A549 (cell line): ENCODE results near the gene PDZD2. TPM values are rescaled to one million over a fixed set of nuclear protein-coding genes. Genes with fewer than 3 reads are reported as not detected.

Experiments used
- ATAC-seq, 2 experiments: fragments of 200-7000 bp in 1 of 2; fragments of >200 bp in 1 of 2; cut with Nextera tagmentation in 1 of 2; cut with Tn5 transposase in 1 of 2; 3 replicates each; pipeline versions ENCODE4 v1.8.0 to v1.9.1; 2018 to 2020; ENCODE audit warnings: mild to moderate bottlenecking in 1 of 2, moderate library complexity in 1 of 2
- CTCF ChIA-PET: fragments of 300-600 bp; sonication (Branson Sonifier 250); formaldehyde crosslinking; extraction: SDS; loops from one replicate; lab custom pipeline; 2021; ENCODE audit warnings: antibody characterized with exemption, inconsistent platforms; lab: Yijun Ruan, JAX
- POLR2A ChIA-PET: fragments of 350-600 bp; formaldehyde crosslinking; extraction: SDS; loops from one replicate; lab custom pipeline; 2021; ENCODE audit warnings: antibody characterized with exemption, inconsistent platforms; lab: Yijun Ruan, JAX
- DNase-seq, 2 experiments: peaks; one replicate each; pipeline versions ENCODE4 v3.0.0 to v3.0.0-alpha.2; 2011 to 2016; ENCODE audit warnings: low read depth in 1 of 2, low spot score in 1 of 2
- FAIRE-seq: peaks from 2 replicates; lab custom pipeline; 2011; peaks lifted over from hg19 to GRCh38; lab: Jason Lieb, UNC
- H3K27ac ChIP-seq, 2 experiments: fragments of >200 bp; sonication (Bioruptor Twin); formaldehyde crosslinking; 3 replicates each; pipeline ENCODE4 v1.5.1; 2016 to 2017
- H3K4me1 ChIP-seq: fragments of >200 bp; sonication (Bioruptor Twin); formaldehyde crosslinking; 3 replicates; pipeline ENCODE4 v1.6.1; 2016
- H3K4me2 ChIP-seq: fragments of >200 bp; sonication (Bioruptor Twin); formaldehyde crosslinking; 3 replicates; pipeline ENCODE4 v1.6.1; 2016
- H3K4me3 ChIP-seq: fragments of >200 bp; sonication (Bioruptor Twin); formaldehyde crosslinking; 3 replicates; pipeline ENCODE4 v1.5.1; 2016
- H3K9me3 ChIP-seq: fragments of >200 bp; sonication (Bioruptor Twin); formaldehyde crosslinking; 3 replicates; pipeline ENCODE4 v1.6.1; 2016
- ATOH8 ChIP-seq: fragments of 250-450 bp; sonication (Bioruptor Pico); IDR thresholded peaks from 2 replicates; pipeline ENCODE4 v1.5.0; 2020; ENCODE audit warnings: low read depth, mild to moderate bottlenecking, moderate library complexity
- BCL3 ChIP-seq: fragments of >200 bp; sonication (Bioruptor Twin); formaldehyde crosslinking; IDR thresholded peaks from 3 replicates; pipeline ENCODE4 v1.6.1; 2016
- CEBPB ChIP-seq, 2 experiments: fragments of >200 bp in 1 of 2; sonication (Bioruptor Twin) in 1 of 2; formaldehyde crosslinking in 1 of 2; IDR thresholded peaks; 2 replicates each; pipeline ENCODE4 v1.6.1; 2012 to 2016
- CHD4 ChIP-seq: fragments of 200-600 bp; sonication (generic); IDR thresholded peaks from 2 replicates; pipeline ENCODE4 v1.6.1; 2016; ENCODE audit warnings: antibody characterized with exemption, mild to moderate bottlenecking, borderline replicate concordance
- FOSB ChIP-seq: fragments of 250-450 bp; sonication (Bioruptor Pico); IDR thresholded peaks from 2 replicates; pipeline ENCODE4 v1.5.0; 2020; ENCODE audit warnings: mild to moderate bottlenecking, moderate library complexity
- FOSL2 ChIP-seq, 2 experiments: fragments of 450-650 bp in 1 of 2; fragments of >200 bp in 1 of 2; sonication (Bioruptor Twin) in 1 of 2; formaldehyde crosslinking; IDR thresholded peaks; 2 replicates each; pipeline versions ENCODE4 v1.5.0 to v1.6.1; 2016 to 2020; ENCODE audit warnings: mild to moderate bottlenecking in 1 of 2, moderate library complexity in 1 of 2
- HEYL ChIP-seq: fragments of 250-450 bp; sonication (Bioruptor Pico); IDR thresholded peaks from 2 replicates; pipeline ENCODE4 v1.8.0; 2021; ENCODE audit warnings: mild to moderate bottlenecking, moderate library complexity
- HOXA7 ChIP-seq: fragments of 250-450 bp; sonication (Bioruptor Pico); IDR thresholded peaks from 2 replicates; pipeline ENCODE4 v1.5.0; 2020; ENCODE audit warnings: mild to moderate bottlenecking, moderate library complexity
- HOXB5 ChIP-seq: fragments of 250-450 bp; sonication (Bioruptor Pico); IDR thresholded peaks from 2 replicates; pipeline ENCODE4 v1.5.0; 2020; ENCODE audit warnings: mild to moderate bottlenecking, moderate library complexity
- JUNB ChIP-seq: fragments of >200 bp; sonication (Bioruptor Twin); formaldehyde crosslinking; IDR thresholded peaks from 2 replicates; pipeline ENCODE4 v1.6.1; 2016
- KDM1A ChIP-seq: fragments of 200-600 bp; sonication (generic); IDR thresholded peaks from 2 replicates; pipeline ENCODE4 v1.6.1; 2016; ENCODE audit warnings: low read depth, mild to moderate bottlenecking
- MAFK ChIP-seq: fragments of 450-650 bp; IDR thresholded peaks from 2 replicates; pipeline ENCODE4 v1.6.1; 2014; ENCODE audit not compliant: partially characterized antibody
- MYC ChIP-seq: IDR thresholded peaks from 2 replicates; pipeline ENCODE4 v1.6.1; 2012; ENCODE audit warnings: mild to moderate bottlenecking, inconsistent platforms, low read length, improper control_type of control experiment, borderline replicate concordance
- NPAS2 ChIP-seq: fragments of 250-450 bp; sonication (Bioruptor Pico); IDR thresholded peaks from 2 replicates; pipeline ENCODE4 v1.8.0; 2022; ENCODE audit warnings: mild to moderate bottlenecking, moderate library complexity, borderline replicate concordance
- NR3C1 ChIP-seq: fragments of >200 bp; sonication (Bioruptor Twin); formaldehyde crosslinking; IDR thresholded peaks from 3 replicates; pipeline ENCODE4 v1.6.1; 2017
- RAD21 ChIP-seq, 2 experiments: fragments of >200 bp in 1 of 2; sonication (Bioruptor Twin) in 1 of 2; formaldehyde crosslinking in 1 of 2; IDR thresholded peaks in 1 of 2; conservative IDR thresholded peaks in 1 of 2; 2 replicates in 1 of 2; 3 replicates in 1 of 2; pipeline ENCODE4 v1.6.1; 2012 to 2018; ENCODE audit warnings: inconsistent platforms in 1 of 2
- SREBF2 ChIP-seq: fragments of 450-650 bp; IDR thresholded peaks from 2 replicates; pipeline ENCODE4 v1.6.1; 2014; ENCODE audit warnings: mild to moderate bottlenecking, moderate library complexity
- ZFP36 ChIP-seq: fragments of 450-650 bp; IDR thresholded peaks from 2 replicates; pipeline ENCODE4 v1.6.1; 2014; ENCODE audit warnings: borderline replicate concordance; ENCODE audit not compliant: partially characterized antibody
- ZNF302 ChIP-seq: fragments of 250-450 bp; sonication (Bioruptor Pico); IDR thresholded peaks from 2 replicates; pipeline ENCODE4 v1.9.0; 2021; ENCODE audit warnings: inconsistent platforms, mild to moderate bottlenecking, moderate library complexity
- WGBS: methylation state at CpG from one replicate; pipeline ENCODE4 v1.1.6; 2017; ENCODE audit errors: missing lambda C conversion rate; 5-methylcytosine and 5-hydroxymethylcytosine counted together
- polyA plus RNA-seq, 4 experiments: library from polyadenylated mRNA; depleted of rRNA in 3 of 4; stranded (reverse); fragments of >200 nt; fragmentation: RNase III in 1 of 4; extraction: RNeasy Plus Mini Kit Qiagen cat#74134 plus additional on column Dnase treatment in 1 of 4; gene quantifications; 2 replicates in 3 of 4; 3 replicates in 1 of 4; pipeline ENCODE4 v1.2.3, GENCODE V29; 2011 to 2017
- TF ChIP-seq, protein P1 (sequence below): IDR thresholded peaks from 2 replicates; pipeline ENCODE4 v1.6.1; 2012; ENCODE audit warnings: low read depth, borderline replicate concordance

PDZD2 gene
- polyA plus RNA-seq, 2 of the 4 experiments (the other 2 are of a cell fraction), result 0.06 to 0.09 TPM

DNA sequence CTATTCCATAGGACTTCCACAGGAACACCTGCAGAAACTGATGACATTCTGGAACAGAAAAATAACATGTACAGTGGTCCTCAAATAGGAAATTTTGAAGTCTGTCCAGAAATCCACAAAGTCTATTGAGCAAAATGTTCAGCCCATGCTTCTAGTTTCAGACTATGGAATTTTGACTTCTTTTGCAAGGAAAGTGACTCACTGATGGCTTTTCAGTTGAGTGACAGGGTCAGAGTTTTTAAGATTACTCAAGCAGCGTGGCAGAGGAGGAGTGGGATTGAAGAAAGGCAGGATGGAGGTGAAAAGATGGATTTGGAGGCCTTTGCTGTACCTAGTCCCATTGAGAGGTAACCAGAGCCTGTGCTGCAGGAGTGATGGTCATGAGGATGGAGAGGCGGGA is 383.7 kb downstream of the PDZD2 start:
- ChIA-PET POLR2A (no interaction called here), CTCF (no interaction called here)
- DNase-seq, result no peak
- no peak overlapping the region; a peak in 1 of 6 replicates for H3K27ac ChIP-seq
- peaks cover 7% of the 10 kb centered on the region for H3K4me1 ChIP-seq
- H3K9me3 ChIP-seq, result no peaks in the 10 kb centered on the region
- 63% methylated on average over 2 of the region's 2 CpGs for WGBS
- no peak for TF ChIP-seq ZNF302
- TF ChIP-seq ATOH8 (CRISPR knock-in tag), result no peak
- no peak for TF ChIP-seq SREBF2
- TF ChIP-seq CHD4, result no peak
- no peak for TF ChIP-seq BCL3
- TF ChIP-seq NPAS2 (CRISPR knock-in tag), result no peak
- no peak for TF ChIP-seq HOXB5 (CRISPR knock-in tag)
- H3K4me3 ChIP-seq, result no peak overlapping the region
- no peak for FAIRE-seq
- ATAC-seq, result no peak
- H3K4me2 ChIP-seq, result no peak overlapping the region

DNA sequence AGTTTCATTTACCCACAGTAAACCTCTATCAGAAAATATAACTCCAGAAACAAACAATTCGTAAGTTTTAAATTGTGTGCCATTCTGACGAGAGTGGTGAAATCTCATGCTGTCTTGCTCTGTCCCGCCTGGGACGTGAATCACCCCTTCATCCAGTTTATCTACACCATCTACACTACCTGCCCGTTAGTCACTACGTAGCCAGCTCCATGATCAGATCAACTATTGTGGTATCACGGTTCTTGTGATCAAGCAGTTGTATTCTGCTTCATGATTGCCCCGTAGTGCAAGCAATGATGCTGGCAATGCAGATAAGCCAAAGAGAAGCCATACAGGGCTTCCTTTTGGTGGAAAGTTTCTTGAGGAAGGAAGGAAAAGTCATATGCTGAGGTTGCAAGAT is 384.9 kb downstream of the PDZD2 start:
- no peaks in the 10 kb centered on the region for H3K9me3 ChIP-seq
- ATAC-seq (no peak), FAIRE-seq (no peak), DNase-seq (no peak)
- H3K4me2 ChIP-seq, result no peak overlapping the region
- TF ChIP-seq MYC (no peak), MAFK (peak; percentile 33), ZFP36 (no peak)
- POLR2A ChIA-PET, result no interaction called here
- whole genome bisulfite sequencing, result 54% methylated on average over 8 of the region's 8 CpGs
- peaks cover 17% of the 10 kb centered on the region for H3K4me1 ChIP-seq
- no peak overlapping the region for H3K4me3 ChIP-seq
- H3K27ac ChIP-seq, result no peak overlapping the region; a peak in 1 of 6 replicates
- CTCF ChIA-PET, result no interaction called here

- 74% methylated on average over 2 of the region's 2 CpGs for WGBS
- Histone ChIP-seq H3K4me3 (no peak overlapping the region), H3K27ac (peak overlapping the region; percentile 16 to 26; a peak in 2 of 6 replicates), H3K9me3 (no peaks in the 10 kb centered on the region), H3K4me1 (peaks cover 27% of the 10 kb centered on the region), H3K4me2 (no peak overlapping the region)
- ChIA-PET CTCF (interaction anchor here (2.2 kb wide), 1 partner anchor 35 kb away, joined by 5 read pairs; no protein-coding TSS in a partner anchor), POLR2A (no interaction called here)
- FAIRE-seq, result no peak
- TF ChIP-seq RAD21 (conservative IDR thresholded peaks at IDR 0.05 in 1 of 2, IDR thresholded peaks at IDR 0.05 in 1 of 2) (no peak), JUNB (no peak), FOSB (CRISPR knock-in tag) (no peak)
- no peak for DNase-seq
- no peak for ATAC-seq
Measured at GRCh38 chr5:32024751-32025150, 385.8 kb downstream of the PDZD2 start.

GRCh38 chr5:32027093-32027716 is 388.3 kb downstream of the PDZD2 start:
- DNase-seq (no peak), ATAC-seq (peak in 1 of 2 experiments; percentile 12; a peak in 1 of 6 replicates), FAIRE-seq (no peak)
- CTCF ChIA-PET, result interaction anchor here (1.3 to 3.6 kb wide), 2 partner anchors 11 to 50 kb away, joined by 5 to 11 read pairs; no protein-coding TSS in a partner anchor
- Histone ChIP-seq H3K9me3 (no peaks in the 10 kb centered on the region), H3K4me3 (no peak overlapping the region), H3K27ac (peak overlapping the region; percentile 75), H3K4me1 (peaks cover 34% of the 10 kb centered on the region), H3K4me2 (peak overlapping the region; percentile 74)
- no peak for TF ChIP-seq HOXA7 (CRISPR knock-in tag)
- TF ChIP-seq KDM1A, result no peak
- TF ChIP-seq, protein P1, sequence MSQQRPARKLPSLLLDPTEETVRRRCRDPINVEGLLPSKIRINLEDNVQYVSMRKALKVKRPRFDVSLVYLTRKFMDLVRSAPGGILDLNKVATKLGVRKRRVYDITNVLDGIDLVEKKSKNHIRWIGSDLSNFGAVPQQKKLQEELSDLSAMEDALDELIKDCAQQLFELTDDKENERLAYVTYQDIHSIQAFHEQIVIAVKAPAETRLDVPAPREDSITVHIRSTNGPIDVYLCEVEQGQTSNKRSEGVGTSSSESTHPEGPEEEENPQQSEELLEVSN, result no peak
- TF ChIP-seq CEBPB (IDR thresholded peaks at IDR 0.05), result no peak
- TF ChIP-seq ZFP36, result no peak
- no peak for TF ChIP-seq RAD21 (conservative IDR thresholded peaks at IDR 0.05 in 1 of 2, IDR thresholded peaks at IDR 0.05 in 1 of 2)
- no peak for TF ChIP-seq NR3C1
- no peak for TF ChIP-seq HEYL (CRISPR knock-in tag)
- TF ChIP-seq ATOH8 (CRISPR knock-in tag), result no peak
- TF ChIP-seq FOSL2 (IDR thresholded peaks at IDR 0.05), result no peak
- no peak for TF ChIP-seq FOSL2 (CRISPR knock-in tag; IDR thresholded peaks at IDR 0.05)
- 71% methylated on average over 14 of the region's 14 CpGs for WGBS
- POLR2A ChIA-PET, result no interaction called here
